Activated CD4-positive, alpha-beta T cell treated with anti-CD3 and anti-CD28 coated beads, Interleukin-2, amount 10 ng/mL, durations not matched to agents 7 days and 5 days (primary cell): ENCODE measurements around the gene MINK1. TPM values are rescaled to one million over a fixed set of nuclear protein-coding genes. Genes with fewer than 3 reads are reported as not detected.

Source experiments
- CTCF ChIA-PET: fragments of 350-600 bp; sonication (Branson Sonifier 250); formaldehyde crosslinking; loops from one replicate; lab custom pipeline; 2021; ENCODE audit warnings: antibody characterized with exemption; lab: Charles Lee
- POLR2A ChIA-PET: fragments of 350-600 bp; sonication (Branson Sonifier 250); formaldehyde crosslinking; loops from one replicate; lab custom pipeline; 2021; ENCODE audit warnings: antibody characterized with exemption; lab: Charles Lee
- DNase-seq: peaks from one replicate; pipeline ENCODE4 v3.0.0-alpha.2; 2020
- H3K27ac Mint-ChIP-seq: one replicate; pipeline ENCODE4 v1.8.0; 2021; ENCODE audit warnings: mild to moderate bottlenecking, moderate library complexity, mixed read lengths
- H3K27me3 Mint-ChIP-seq: one replicate; pipeline ENCODE4 v1.8.0; 2021; ENCODE audit warnings: mixed read lengths
- H3K36me3 Mint-ChIP-seq: one replicate; pipeline ENCODE4 v1.8.0; 2021; ENCODE audit warnings: low read depth, mixed read lengths
- H3K4me1 Mint-ChIP-seq: one replicate; pipeline ENCODE4 v1.8.0; 2021; ENCODE audit warnings: mixed read lengths
- H3K4me3 Mint-ChIP-seq: one replicate; pipeline ENCODE4 v1.8.0; 2021; ENCODE audit warnings: mild to moderate bottlenecking, moderate library complexity, mixed read lengths
- H3K9me3 Mint-ChIP-seq: one replicate; pipeline ENCODE4 v1.8.0; 2021; ENCODE audit warnings: mixed read lengths
- total RNA-seq, 2 experiments: library from RNA; stranded (reverse); gene quantifications; one replicate each; pipeline ENCODE4 v1.2.3, GENCODE V29; 2021

MINK1 gene
- total RNA-seq, 2 experiments from 2014 or later, result 112 to 133 TPM

- no peak overlapping the region for H3K4me3 Mint-ChIP-seq
- POLR2A ChIA-PET, result no interaction called here
- DNase-seq, result no peak
- peak overlapping the region; percentile 16 for H3K27ac Mint-ChIP-seq
- H3K9me3 Mint-ChIP-seq, result no peaks in the 10 kb centered on the region
- CTCF ChIA-PET, result no interaction called here
- H3K27me3 Mint-ChIP-seq, result no peaks in the 10 kb centered on the region
- H3K36me3 Mint-ChIP-seq, result peaks cover 23% of the 10 kb centered on the region
- H3K4me1 Mint-ChIP-seq, result peaks cover 48% of the 10 kb centered on the region
Observed at GRCh38 chr17:4839965-4840892, 7.1 kb downstream of the MINK1 start.

DNA sequence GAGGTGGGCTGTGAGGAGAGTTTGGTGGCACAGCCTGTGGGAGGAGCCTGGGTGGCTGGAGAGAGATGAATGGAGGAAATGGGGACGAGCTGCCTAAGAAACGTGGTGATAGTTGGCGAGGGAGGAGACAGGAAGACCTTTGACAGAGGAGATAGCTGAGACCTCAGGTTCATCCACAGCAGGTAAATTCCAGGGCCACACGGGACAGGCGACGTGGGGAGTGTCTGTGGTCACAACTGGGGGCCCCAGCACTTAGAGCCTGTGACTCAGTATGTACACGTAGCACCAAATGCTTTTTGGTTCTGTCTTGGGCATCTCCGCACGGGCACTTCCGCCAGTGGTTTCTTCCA, 7.7 kb downstream of the MINK1 start:
- POLR2A ChIA-PET, result no interaction called here
- H3K4me3 Mint-ChIP-seq, result no peak overlapping the region
- DNase-seq, result no peak
- H3K4me1 Mint-ChIP-seq, result peaks cover 42% of the 10 kb centered on the region
- no peaks in the 10 kb centered on the region for H3K27me3 Mint-ChIP-seq
- no peaks in the 10 kb centered on the region for H3K9me3 Mint-ChIP-seq
- CTCF ChIA-PET, result no interaction called here
- H3K36me3 Mint-ChIP-seq, result peaks cover 24% of the 10 kb centered on the region
- H3K27ac Mint-ChIP-seq, result peak overlapping the region; percentile 16

- POLR2A ChIA-PET, result no interaction called here
- H3K27me3 Mint-ChIP-seq, result no peaks in the 10 kb centered on the region
- no peak for DNase-seq
- H3K36me3 Mint-ChIP-seq, result peaks cover 25% of the 10 kb centered on the region
- peaks cover 32% of the 10 kb centered on the region for H3K4me1 Mint-ChIP-seq
- H3K27ac Mint-ChIP-seq, result no peak overlapping the region
- CTCF ChIA-PET, result no interaction called here
- no peaks in the 10 kb centered on the region for H3K9me3 Mint-ChIP-seq
- H3K4me3 Mint-ChIP-seq, result no peak overlapping the region
Observed at GRCh38 chr17:4842376-4842775, 9.2 kb downstream of the MINK1 start.

DNA sequence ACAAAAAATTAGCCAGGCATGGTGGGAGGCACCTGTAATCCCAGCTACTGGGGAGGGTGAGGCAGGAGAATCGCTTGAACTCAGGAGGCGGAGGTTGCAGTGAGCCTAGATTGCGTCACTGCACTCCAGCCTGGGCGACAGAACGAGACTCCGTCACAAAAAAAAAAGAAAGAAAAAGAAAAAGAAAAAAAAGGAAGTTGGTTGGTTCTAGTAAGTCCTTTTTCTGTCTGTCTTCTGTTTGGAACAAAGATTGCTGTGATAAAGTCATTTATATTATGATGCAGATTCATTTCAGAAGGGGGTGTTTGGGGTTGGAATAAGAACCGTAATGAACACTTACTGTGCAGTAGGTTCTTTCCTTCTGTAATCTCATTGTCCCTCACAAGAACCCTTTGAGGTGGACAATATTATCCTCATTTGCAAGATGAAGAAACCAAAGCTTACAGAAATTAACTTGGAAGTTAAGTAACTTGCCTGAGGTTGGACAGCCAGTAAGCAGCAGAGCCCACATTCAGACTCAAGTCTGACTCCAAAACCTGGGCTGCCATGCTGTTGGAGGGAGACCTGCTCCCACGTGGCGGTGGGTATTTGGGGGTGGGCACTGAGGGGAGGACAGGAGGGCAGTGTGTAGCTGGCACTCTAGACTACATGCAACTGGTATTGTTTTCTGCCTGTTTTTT, 10.3 kb downstream of the MINK1 start:
- Mint-ChIP-seq H3K36me3 (peaks cover 21% of the 10 kb centered on the region), H3K9me3 (no peaks in the 10 kb centered on the region), H3K4me3 (no peak overlapping the region), H3K4me1 (peaks cover 27% of the 10 kb centered on the region), H3K27me3 (no peaks in the 10 kb centered on the region), H3K27ac (no peak overlapping the region)
- POLR2A ChIA-PET, result no interaction called here
- CTCF ChIA-PET, result no interaction called here
- no peak for DNase-seq

- Mint-ChIP-seq H3K4me3 (no peak overlapping the region), H3K4me1 (peaks cover 17% of the 10 kb centered on the region), H3K27ac (no peak overlapping the region), H3K9me3 (no peaks in the 10 kb centered on the region), H3K36me3 (peaks cover 17% of the 10 kb centered on the region), H3K27me3 (no peaks in the 10 kb centered on the region)
- CTCF ChIA-PET, result no interaction called here
- POLR2A ChIA-PET, result no interaction called here
- DNase-seq, result no peak
Observed at GRCh38 chr17:4845118-4845517, 12.0 kb downstream of the MINK1 start.

GRCh38 chr17:4846635-4847390, 13.7 kb downstream of the MINK1 start:
- H3K27me3 Mint-ChIP-seq, result no peaks in the 10 kb centered on the region
- H3K36me3 Mint-ChIP-seq, result peaks cover 23% of the 10 kb centered on the region
- no peak overlapping the region for H3K4me3 Mint-ChIP-seq
- H3K4me1 Mint-ChIP-seq, result peaks cover 8% of the 10 kb centered on the region
- ChIA-PET CTCF (interaction anchor here (2.9 kb wide), 1 partner anchor 9 kb away, joined by 10 read pairs; no protein-coding TSS in a partner anchor), POLR2A (no interaction called here)
- no peak overlapping the region for H3K27ac Mint-ChIP-seq
- no peaks in the 10 kb centered on the region for H3K9me3 Mint-ChIP-seq
- DNase-seq, result no peak

- no peak overlapping the region for H3K4me3 Mint-ChIP-seq
- H3K27me3 Mint-ChIP-seq, result no peaks in the 10 kb centered on the region
- no peak overlapping the region for H3K27ac Mint-ChIP-seq
- H3K9me3 Mint-ChIP-seq, result peaks cover 6% of the 10 kb centered on the region
- peaks cover 32% of the 10 kb centered on the region for H3K36me3 Mint-ChIP-seq
- no peak for DNase-seq
- peaks cover 12% of the 10 kb centered on the region for H3K4me1 Mint-ChIP-seq
- CTCF ChIA-PET, result interaction anchor here (1.6 to 2.9 kb wide), 4 partner anchors 10 to 59 kb away, joined by 4 to 10 read pairs (median 6); no protein-coding TSS in a partner anchor
- POLR2A ChIA-PET, result no interaction called here
Observed at GRCh38 chr17:4849011-4849536, 15.9 kb downstream of the MINK1 start.

GRCh38 chr17:4850246-4850645, 17.1 kb downstream of the MINK1 start:
- POLR2A ChIA-PET, result no interaction called here
- H3K27me3 Mint-ChIP-seq, result no peaks in the 10 kb centered on the region
- peaks cover 16% of the 10 kb centered on the region for H3K4me1 Mint-ChIP-seq
- peaks cover 6% of the 10 kb centered on the region for H3K9me3 Mint-ChIP-seq
- peaks cover 34% of the 10 kb centered on the region for H3K36me3 Mint-ChIP-seq
- CTCF ChIA-PET, result interaction anchor here (1.7 to 1.8 kb wide), 2 partner anchors 24 to 60 kb away, joined by 4 to 5 read pairs; no protein-coding TSS in a partner anchor
- no peak for DNase-seq
- H3K27ac Mint-ChIP-seq, result no peak overlapping the region
- H3K4me3 Mint-ChIP-seq, result no peak overlapping the region

DNA sequence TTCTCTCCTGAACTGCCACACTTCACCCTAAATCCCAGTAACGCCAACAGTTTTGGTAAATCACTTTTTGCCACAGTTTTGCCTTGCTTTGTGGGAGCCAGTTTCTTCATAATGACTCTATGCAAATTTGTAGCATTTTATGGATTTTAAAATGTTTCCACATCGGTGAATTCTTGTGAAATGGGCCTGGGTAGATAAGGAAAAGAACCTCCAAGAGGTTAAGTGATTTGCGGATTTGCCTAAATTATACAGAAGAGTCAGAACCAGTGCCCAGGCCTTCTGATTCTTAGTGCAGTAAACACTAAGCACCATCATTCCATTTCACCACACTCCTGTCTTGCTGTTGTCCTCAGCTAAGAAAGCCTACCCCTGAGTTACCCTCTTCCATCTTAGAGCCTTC, 17.9 kb downstream of the MINK1 start:
- Mint-ChIP-seq H3K4me1 (peaks cover 16% of the 10 kb centered on the region), H3K27me3 (no peaks in the 10 kb centered on the region), H3K36me3 (peaks cover 31% of the 10 kb centered on the region), H3K27ac (no peak overlapping the region), H3K4me3 (no peak overlapping the region), H3K9me3 (peaks cover 6% of the 10 kb centered on the region)
- no peak for DNase-seq
- POLR2A ChIA-PET, result no interaction called here
- CTCF ChIA-PET, result interaction anchor here (1.4 kb wide), 1 partner anchor 61 kb away, joined by 3 read pairs; no protein-coding TSS in a partner anchor

GRCh38 chr17:4852567-4853207, 19.5 kb downstream of the MINK1 start:
- Mint-ChIP-seq H3K27ac (peak overlapping the region; percentile 76), H3K9me3 (peaks cover 6% of the 10 kb centered on the region), H3K4me3 (peak overlapping the region; percentile 6), H3K4me1 (peaks cover 16% of the 10 kb centered on the region), H3K36me3 (peaks cover 39% of the 10 kb centered on the region), H3K27me3 (no peaks in the 10 kb centered on the region)
- no peak for DNase-seq
- CTCF ChIA-PET, result interaction anchor here (1.1 kb wide), 1 partner anchor 11 kb away, joined by 4 read pairs; no protein-coding TSS in a partner anchor
- POLR2A ChIA-PET, result no interaction called here

GRCh38 chr17:4853208-4853671, 20.1 kb downstream of the MINK1 start:
- CTCF ChIA-PET, result interaction anchor here (0.8 kb wide), 1 partner anchor 16 kb away, joined by 4 read pairs; no protein-coding TSS in a partner anchor
- no peak for DNase-seq
- POLR2A ChIA-PET, result no interaction called here
- Mint-ChIP-seq H3K27ac (no peak overlapping the region), H3K4me1 (peaks cover 19% of the 10 kb centered on the region), H3K27me3 (no peaks in the 10 kb centered on the region), H3K4me3 (no peak overlapping the region), H3K9me3 (peaks cover 6% of the 10 kb centered on the region), H3K36me3 (peaks cover 39% of the 10 kb centered on the region)
